NT2/D1 (cell line): ENCODE measurements around the gene PDLIM3.

Experiments
- SUZ12 ChIP-seq: IDR thresholded peaks from 2 replicates; pipeline ENCODE4 v1.6.1; 2011; ENCODE audit not compliant: insufficient read length, insufficient read depth; ENCODE audit errors: extremely low read depth
- YY1 ChIP-seq: IDR thresholded peaks from 2 replicates; pipeline ENCODE4 v1.6.1; 2011; ENCODE audit not compliant: insufficient read length, insufficient read depth
- ZNF274 ChIP-seq: IDR thresholded peaks from 2 replicates; pipeline ENCODE4 v1.6.1; 2011; ENCODE audit warnings: mild to moderate bottlenecking, low read depth, low read length

DNA sequence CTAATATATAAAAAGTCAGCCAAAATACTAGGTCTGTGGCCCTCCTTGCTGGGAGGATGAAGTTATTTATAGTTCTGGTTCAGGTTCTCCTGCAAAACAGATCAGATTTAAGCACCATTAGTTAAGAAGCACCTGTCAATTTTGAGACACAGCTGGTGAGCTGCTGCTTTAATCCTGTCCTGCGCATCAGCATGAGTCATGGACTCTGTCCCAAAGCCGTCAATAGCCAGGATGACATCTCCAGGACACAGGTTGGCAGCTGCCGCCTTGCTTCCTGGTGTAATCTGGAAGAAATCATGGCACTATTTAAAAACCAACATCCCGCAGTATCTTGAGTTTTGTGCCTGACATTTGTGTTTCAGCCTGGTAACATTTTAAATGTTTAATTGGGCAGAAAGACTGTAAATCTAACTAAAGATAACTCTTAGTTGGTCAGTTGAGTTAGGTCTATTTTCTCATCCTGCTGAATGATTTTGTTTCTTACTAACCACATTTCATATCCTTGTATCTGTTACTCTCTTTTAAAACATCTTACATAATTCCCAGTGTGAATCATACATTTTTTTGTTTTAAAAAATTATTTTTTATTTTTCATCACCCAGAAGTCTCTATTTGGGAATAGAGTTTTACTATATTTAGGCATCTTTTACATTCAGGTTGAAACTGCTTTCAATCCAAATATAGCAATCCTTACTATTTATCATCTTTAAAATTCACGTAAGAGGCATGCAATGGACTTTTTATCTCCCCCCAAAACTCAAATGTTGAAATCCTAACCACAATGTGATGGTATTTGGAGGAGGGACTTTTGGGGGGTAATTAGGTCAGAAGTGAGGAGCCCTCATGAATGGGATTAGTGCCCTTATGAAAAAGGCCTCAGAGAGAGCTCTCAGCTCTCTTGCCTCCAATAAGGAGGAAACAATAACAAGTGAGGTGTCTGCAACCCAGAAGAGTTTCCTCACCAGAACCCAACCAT, 10.1 kb downstream of the PDLIM3 start:
- TF ChIP-seq YY1 (no peak), SUZ12 (no peak), ZNF274 (no peak)
